GM12873 (cell line): Measurements from ENCODE around the gene SLC38A3.

Experiments
- TF ChIP-seq, protein P1 (sequence below): IDR thresholded peaks from 2 replicates; pipeline ENCODE4 v1.5.1; 2012; ENCODE audit warnings: low read depth, mild to moderate bottlenecking, moderate library complexity, low read length, control low read depth; ENCODE audit not compliant: insufficient read depth; ENCODE audit errors: missing control alignments

The SLC38A3 gene

DNA sequence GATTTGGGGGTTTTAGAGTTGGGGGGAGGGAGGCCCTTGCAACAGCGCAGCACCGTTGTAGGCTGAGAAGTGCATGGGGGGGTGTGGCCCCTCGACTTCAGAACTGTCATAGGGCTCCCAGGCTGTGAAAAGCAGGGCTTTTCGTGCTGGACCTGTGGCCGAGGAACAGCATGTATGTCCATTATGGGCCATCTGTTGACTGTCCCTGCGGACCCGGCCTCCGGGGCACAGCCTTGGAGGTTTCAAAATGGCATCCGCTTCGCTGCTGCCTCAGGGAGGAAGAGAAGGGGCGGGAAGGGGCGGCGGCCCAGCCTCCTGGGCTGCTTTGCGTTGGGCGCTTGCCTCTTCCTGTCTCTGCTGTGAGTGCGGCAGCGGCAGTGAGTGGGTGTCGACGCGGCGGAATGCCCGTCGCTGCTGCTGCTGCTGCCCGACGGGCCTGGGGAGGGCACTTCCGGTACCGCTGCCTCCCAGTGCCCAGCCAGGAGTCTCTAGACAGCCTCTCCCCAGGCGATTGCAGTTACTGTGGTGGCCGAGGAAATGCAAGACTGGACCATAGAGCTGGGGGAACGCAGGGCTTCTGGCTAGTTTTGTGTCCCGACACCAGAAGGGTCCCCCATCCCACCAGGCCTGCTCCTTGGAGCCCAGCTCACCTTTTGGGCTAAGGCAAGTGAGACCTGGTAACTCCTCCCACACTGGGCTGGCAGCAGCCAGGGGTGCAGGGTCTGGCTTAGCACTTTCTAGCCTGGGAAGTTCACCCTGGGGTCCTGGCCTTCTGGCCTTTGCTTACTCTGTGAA lies 32.9 kb downstream of the SLC38A3 start:
- TF ChIP-seq, protein P1, sequence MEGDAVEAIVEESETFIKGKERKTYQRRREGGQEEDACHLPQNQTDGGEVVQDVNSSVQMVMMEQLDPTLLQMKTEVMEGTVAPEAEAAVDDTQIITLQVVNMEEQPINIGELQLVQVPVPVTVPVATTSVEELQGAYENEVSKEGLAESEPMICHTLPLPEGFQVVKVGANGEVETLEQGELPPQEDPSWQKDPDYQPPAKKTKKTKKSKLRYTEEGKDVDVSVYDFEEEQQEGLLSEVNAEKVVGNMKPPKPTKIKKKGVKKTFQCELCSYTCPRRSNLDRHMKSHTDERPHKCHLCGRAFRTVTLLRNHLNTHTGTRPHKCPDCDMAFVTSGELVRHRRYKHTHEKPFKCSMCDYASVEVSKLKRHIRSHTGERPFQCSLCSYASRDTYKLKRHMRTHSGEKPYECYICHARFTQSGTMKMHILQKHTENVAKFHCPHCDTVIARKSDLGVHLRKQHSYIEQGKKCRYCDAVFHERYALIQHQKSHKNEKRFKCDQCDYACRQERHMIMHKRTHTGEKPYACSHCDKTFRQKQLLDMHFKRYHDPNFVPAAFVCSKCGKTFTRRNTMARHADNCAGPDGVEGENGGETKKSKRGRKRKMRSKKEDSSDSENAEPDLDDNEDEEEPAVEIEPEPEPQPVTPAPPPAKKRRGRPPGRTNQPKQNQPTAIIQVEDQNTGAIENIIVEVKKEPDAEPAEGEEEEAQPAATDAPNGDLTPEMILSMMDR = peak; percentile 4

DNA sequence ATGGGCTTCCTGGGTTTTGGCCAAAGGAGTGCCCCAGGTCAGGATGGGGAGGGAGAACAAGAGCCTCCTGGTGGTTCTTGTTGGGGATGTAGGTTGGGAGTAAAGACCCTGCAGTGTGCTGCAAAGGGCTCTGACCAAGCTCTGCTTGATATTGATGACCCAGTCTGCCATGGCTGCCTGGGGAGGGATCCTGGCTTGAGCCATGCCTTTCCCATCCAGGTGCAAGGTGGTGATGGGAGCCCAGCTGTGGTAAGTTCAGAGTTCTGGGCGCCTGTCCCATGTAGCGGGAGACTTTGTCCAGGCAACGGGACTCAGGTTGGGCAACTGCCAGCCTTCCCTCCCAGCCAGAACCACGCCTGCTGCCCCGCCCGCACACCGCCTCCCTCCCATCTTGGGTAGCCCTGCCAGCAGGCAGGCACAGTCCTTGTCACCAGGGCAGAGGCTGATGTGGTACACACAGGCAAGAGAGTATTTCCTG lies 33.5 kb downstream of the SLC38A3 start:
- TF ChIP-seq, protein P1 = no peak

DNA sequence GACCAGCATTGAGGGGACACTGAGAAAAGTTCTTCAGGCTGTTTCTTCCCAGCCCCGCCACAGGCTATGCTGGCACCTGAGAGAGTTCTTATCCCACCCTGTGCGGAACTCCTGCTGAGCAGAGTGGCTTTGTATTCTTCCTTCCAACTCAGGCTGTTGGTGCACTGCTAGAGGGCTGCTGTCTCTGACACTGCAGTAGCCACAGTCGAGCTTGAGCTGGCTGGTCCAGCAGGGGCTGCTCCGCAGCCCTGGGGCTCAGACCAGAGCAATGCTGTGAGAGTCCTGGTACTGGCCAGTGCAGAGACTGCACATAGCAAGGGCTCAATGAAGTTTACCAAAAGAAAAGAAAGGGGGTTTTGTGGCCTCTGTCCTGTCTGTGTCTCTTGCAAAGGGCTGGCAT lies 34.6 kb downstream of the SLC38A3 start:
- TF ChIP-seq, protein P1 = no peak

DNA sequence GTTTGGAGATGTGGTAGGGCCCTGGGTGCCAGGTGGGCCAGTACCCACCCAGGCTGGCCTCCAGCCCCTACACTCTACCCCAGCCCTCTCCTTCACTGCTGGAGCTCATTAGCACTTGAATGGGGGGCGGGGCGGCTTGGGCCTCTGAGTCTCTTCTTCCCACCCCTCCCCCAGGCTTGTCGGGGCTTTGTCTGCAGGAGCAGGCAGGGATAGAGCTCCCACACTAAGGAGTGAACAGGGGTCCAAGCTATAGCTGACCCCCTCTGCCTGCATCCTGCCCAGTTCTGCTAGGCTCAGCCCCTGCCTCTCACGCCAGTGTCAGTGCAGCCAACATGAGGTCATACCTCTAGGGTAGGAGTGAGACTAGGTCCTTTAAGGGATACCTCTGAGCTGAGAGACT lies 36.1 kb downstream of the SLC38A3 start:
- TF ChIP-seq, protein P1 = no peak

DNA sequence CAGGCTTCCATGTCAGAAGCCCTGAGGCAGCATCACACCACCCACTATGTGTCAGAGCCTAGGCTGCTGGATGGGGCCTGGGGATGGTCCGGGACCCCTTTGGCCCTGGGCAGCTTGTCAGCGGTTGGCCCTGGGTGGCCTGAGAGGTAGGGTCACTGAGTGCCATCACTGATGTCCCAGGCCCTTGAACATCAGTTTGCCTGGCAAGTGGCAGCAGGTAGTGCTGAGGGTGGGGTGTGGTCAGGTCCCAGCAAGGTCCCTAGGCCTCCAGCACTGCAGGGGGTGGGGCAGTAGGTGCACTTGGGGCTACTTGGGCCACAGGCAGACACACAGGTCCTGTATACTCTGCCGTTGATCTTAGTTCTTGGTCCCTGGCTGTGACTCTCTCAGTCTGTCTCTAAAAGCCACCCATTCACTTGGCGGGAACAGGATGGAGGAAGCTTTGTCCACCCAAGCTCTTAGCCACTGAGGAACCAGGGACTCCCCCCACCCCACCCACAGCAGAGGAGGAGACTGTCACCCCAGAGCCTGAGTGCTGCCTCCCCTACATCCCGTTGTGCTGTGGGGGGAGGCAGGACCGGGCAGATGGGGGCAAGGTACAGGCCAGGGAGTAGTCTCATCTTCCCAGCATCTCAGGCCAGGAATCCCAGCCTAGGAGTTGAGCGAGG lies 36.8 kb downstream of the SLC38A3 start:
- TF ChIP-seq, protein P1 = no peak

DNA sequence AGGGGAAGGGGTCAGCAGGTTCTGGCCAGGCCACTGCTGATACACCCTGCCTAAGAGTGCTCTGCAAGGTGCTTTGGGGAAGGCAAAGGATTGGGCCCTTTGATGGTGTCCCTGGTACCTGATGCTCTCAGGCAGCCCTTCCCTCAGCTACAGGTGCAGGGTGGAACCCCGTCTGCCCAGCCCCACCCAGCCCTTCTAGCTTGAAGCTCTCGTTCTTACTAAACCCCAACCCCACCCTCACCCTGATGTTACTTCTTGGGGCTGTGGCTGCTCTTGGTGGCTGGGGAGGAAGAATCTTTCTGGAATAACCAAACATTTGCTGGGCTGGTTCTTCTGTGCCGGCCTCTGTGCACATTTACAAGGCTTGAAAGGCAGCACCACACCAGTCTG lies 37.3 kb downstream of the SLC38A3 start:
- TF ChIP-seq, protein P1 = no peak

DNA sequence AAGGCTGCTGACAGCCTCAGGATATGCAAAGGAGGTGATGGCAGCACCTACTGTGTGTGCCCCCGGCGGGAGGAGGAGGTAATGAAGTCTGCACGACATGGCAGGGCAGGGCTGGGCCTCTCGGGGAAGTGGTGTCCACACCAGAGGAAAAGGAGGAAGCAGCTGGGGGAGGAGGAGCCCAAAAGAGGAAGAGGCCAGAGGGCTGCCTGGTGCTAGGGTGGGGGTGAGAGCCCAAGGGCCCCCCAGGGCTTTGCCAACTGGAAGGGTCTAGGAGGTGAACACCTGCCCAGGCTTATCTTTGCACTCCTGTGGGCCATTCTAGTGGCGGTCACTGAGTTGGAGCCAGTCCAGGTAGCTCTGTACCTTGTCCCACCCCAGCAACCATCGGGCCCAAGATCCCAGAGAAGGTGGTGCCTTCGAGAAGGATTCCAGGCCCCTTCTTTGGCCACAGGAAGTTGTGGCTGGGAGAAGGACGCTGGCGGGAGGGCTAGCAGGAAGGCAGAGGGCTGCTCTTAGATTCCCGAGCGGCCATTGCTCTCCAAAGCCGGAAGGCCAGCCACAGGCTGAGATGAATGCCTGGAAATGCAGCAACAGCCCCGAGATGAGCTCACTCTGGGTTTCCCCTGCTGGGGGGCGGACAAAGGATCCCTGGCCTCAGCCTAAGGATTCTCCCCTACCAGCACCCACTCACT lies 37.9 kb downstream of the SLC38A3 start:
- TF ChIP-seq, protein P1 = no peak
